Mesothelial cell of epicardium (in vitro differentiated cells): ENCODE measurements around the gene PPFIA4. TPM values are rescaled to one million over a fixed set of nuclear protein-coding genes. Genes with fewer than 3 reads are reported as not detected.

Experiments used
- DNase-seq, 2 experiments: peaks; one replicate each; pipeline ENCODE4 v3.0.0; 2021; ENCODE audit warnings: low spot score in 2 of 2; ENCODE audit not compliant: unreplicated experiment in 2 of 2
- H3K27ac Mint-ChIP-seq: 2 replicates; pipeline ENCODE4 v1.8.0; 2021; ENCODE audit warnings: mixed read lengths
- H3K27me3 Mint-ChIP-seq: 2 replicates; pipeline ENCODE4 v1.8.0; 2021; ENCODE audit warnings: low read depth, mixed read lengths
- H3K36me3 Mint-ChIP-seq: 2 replicates; pipeline ENCODE4 v1.8.0; 2021; ENCODE audit warnings: mixed read lengths
- H3K4me1 Mint-ChIP-seq: 2 replicates; pipeline ENCODE4 v1.8.0; 2021; ENCODE audit warnings: mixed read lengths
- H3K4me3 Mint-ChIP-seq: 2 replicates; pipeline ENCODE4 v1.8.0; 2021; ENCODE audit warnings: mild to moderate bottlenecking, moderate library complexity, mixed read lengths
- H3K9me3 Mint-ChIP-seq: 2 replicates; pipeline ENCODE4 v1.8.0; 2021; ENCODE audit warnings: mixed read lengths
- CTCF ChIP-seq: fragments of 200-600 bp; sonication (generic); IDR thresholded peaks from one replicate; pipeline ENCODE4 v1.5.0; 2021; ENCODE audit warnings: antibody characterized with exemption; ENCODE audit not compliant: unreplicated experiment
- total RNA-seq: library from RNA; stranded (reverse); gene quantifications from 3 replicates; pipeline ENCODE4 v1.2.1, GENCODE V29; 2021

The PPFIA4 gene
- total RNA-seq, 1 donor from 2014 or later = 35.3 TPM

- Mint-ChIP-seq H3K4me1 (peaks cover 10% of the 10 kb centered on the region), H3K36me3 (no peaks in the 10 kb centered on the region), H3K9me3 (no peaks in the 10 kb centered on the region), H3K27me3 (peaks cover 9% of the 10 kb centered on the region), H3K4me3 (no peak overlapping the region), H3K27ac (no peak overlapping the region)
- no peak for TF ChIP-seq CTCF
- DNase-seq = no peak
These were observed 7.0 kb downstream of the PPFIA4 start for GRCh38 chr1:203033287-203033686.

GRCh38 chr1:203033917-203034316, 7.6 kb downstream of the PPFIA4 start:
- Mint-ChIP-seq H3K27me3 (peaks cover 6% of the 10 kb centered on the region), H3K4me3 (no peak overlapping the region), H3K36me3 (no peaks in the 10 kb centered on the region), H3K4me1 (peaks cover 7% of the 10 kb centered on the region), H3K9me3 (no peaks in the 10 kb centered on the region), H3K27ac (no peak overlapping the region)
- no peak for TF ChIP-seq CTCF
- no peak for DNase-seq

- Mint-ChIP-seq H3K36me3 (no peaks in the 10 kb centered on the region), H3K4me1 (peaks cover 9% of the 10 kb centered on the region), H3K9me3 (no peaks in the 10 kb centered on the region), H3K27ac (no peak overlapping the region), H3K4me3 (no peak overlapping the region), H3K27me3 (peaks cover 3% of the 10 kb centered on the region)
- TF ChIP-seq CTCF = no peak
- no peak for DNase-seq
These were observed 8.3 kb downstream of the PPFIA4 start for GRCh38 chr1:203034422-203035110.

GRCh38 chr1:203035111-203036000, 9.1 kb downstream of the PPFIA4 start:
- H3K4me3 Mint-ChIP-seq = no peak overlapping the region

GRCh38 chr1:203036135-203036534, 9.8 kb downstream of the PPFIA4 start:
- H3K27ac Mint-ChIP-seq = no peak overlapping the region
- no peaks in the 10 kb centered on the region for H3K36me3 Mint-ChIP-seq
- no peak for TF ChIP-seq CTCF
- peaks cover 22% of the 10 kb centered on the region for H3K4me1 Mint-ChIP-seq
- peaks cover 3% of the 10 kb centered on the region for H3K27me3 Mint-ChIP-seq
- no peak overlapping the region for H3K4me3 Mint-ChIP-seq
- no peak for DNase-seq
- no peaks in the 10 kb centered on the region for H3K9me3 Mint-ChIP-seq

More at GRCh38 chr1:203035111-203036000, 9.1 kb downstream of the PPFIA4 start:
- Mint-ChIP-seq H3K9me3 (no peaks in the 10 kb centered on the region), H3K27ac (no peak overlapping the region), H3K36me3 (no peaks in the 10 kb centered on the region), H3K27me3 (peaks cover 3% of the 10 kb centered on the region), H3K4me1 (peaks cover 14% of the 10 kb centered on the region)
- DNase-seq = no peak
- TF ChIP-seq CTCF = no peak
